HG02642 (cell line): ENCODE results near the gene BCL2L2.

Experiments used
- ATAC-seq: cut with Tn5 transposase; IDR thresholded peaks from one replicate; pipeline ENCODE4 v1.9.1; 2021; ENCODE audit warnings: mild to moderate bottlenecking; ENCODE audit not compliant: unreplicated experiment, poor library complexity

The BCL2L2 gene

GRCh38 chr14:23299211-23299957 lies 7.2 kb upstream of the BCL2L2 start:
- ATAC-seq: no peak

- ATAC-seq: no peak
Measured at GRCh38 chr14:23299986-23300686, 6.5 kb upstream of the BCL2L2 start.

GRCh38 chr14:23300687-23301223 lies 5.9 kb upstream of the BCL2L2 start:
- no peak for ATAC-seq

GRCh38 chr14:23301288-23301968 lies 5.2 kb upstream of the BCL2L2 start:
- peak; percentile 80 for ATAC-seq

GRCh38 chr14:23301969-23302289 lies 4.7 kb upstream of the BCL2L2 start:
- ATAC-seq: peak; percentile 20

- ATAC-seq: peak; percentile 38
Measured at GRCh38 chr14:23302290-23303225, 4.1 kb upstream of the BCL2L2 start, which contains the start of gene PPP1R3E. PPP1R3E (minus strand) TSS chr14:23302859; CDS start chr14:23302576, 283 bp downstream.

GRCh38 chr14:23307146-23307530 lies 505 bp downstream of the BCL2L2 start:
- ATAC-seq: no peak

- ATAC-seq: no peak
Measured at GRCh38 chr14:23307687-23308644, 1.3 kb downstream of the BCL2L2 start.

- no peak for ATAC-seq
Measured at GRCh38 chr14:23308721-23309445, 2.2 kb downstream of the BCL2L2 start.

- no peak for ATAC-seq
Measured at GRCh38 chr14:23310546-23310945, 3.9 kb downstream of the BCL2L2 start.

- ATAC-seq: no peak
Measured at GRCh38 chr14:23316300-23316699, 9.7 kb downstream of the BCL2L2 start.

- no peak for ATAC-seq
Measured at GRCh38 chr14:23319746-23320583, 13.3 kb downstream of the BCL2L2 start.

GRCh38 chr14:23320584-23321571 lies 14.2 kb downstream of the BCL2L2 start, which contains the start of gene PABPN1:
PABPN1 (plus strand) TSS chr14:23321457; CDS start chr14:23321470, 13 bp downstream.
- peak; percentile 90 for ATAC-seq

GRCh38 chr14:23321572-23322547 lies 15.2 kb downstream of the BCL2L2 start:
- ATAC-seq: peak; percentile 15
